ENCODE measurements around the gene SFSWAP. TPM values are rescaled to one million over a fixed set of nuclear protein-coding genes. Genes with fewer than 3 reads are reported as not detected.
"Not testable (repeated sequence)": the region's sequence is repeated elsewhere in the genome, so short reads cannot be mapped to it uniquely, and the experiment has no call there.

The SFSWAP gene
- total RNA-seq, 1 experiment from 2014 or later, result 48.1 TPM

GRCh38 chr12:131743410-131743809, 32.5 kb downstream of the SFSWAP start:
- H2AFZ ChIP-seq (ENCODE audit: low read length); H3K79me2 ChIP-seq (ENCODE audit: insufficient read depth, low read length); H3K4ac ChIP-seq (ENCODE audit: low read depth, low read length); H3K4me1 Mint-ChIP-seq; H2BK120ac ChIP-seq (ENCODE audit: low read depth, low read length, poor library complexity, severe bottlenecking); H3K23me2 ChIP-seq (ENCODE audit: insufficient read length, low read depth, low read length, poor library complexity, severe bottlenecking); H2BK15ac ChIP-seq (ENCODE audit: low read depth, low read length); H2BK20ac ChIP-seq (ENCODE audit: low read depth, low read length, poor library complexity, severe bottlenecking); H3K4me1 ChIP-seq (ENCODE audit: insufficient read depth, low read length); H3K23ac ChIP-seq (ENCODE audit: insufficient read length, low read depth, low read length); H2AK5ac ChIP-seq (ENCODE audit: insufficient read length, low read length); H2BK12ac ChIP-seq (ENCODE audit: insufficient read length, low read depth, low read length); H3K14ac ChIP-seq (ENCODE audit: insufficient read depth, low read length); H3K27me3 Mint-ChIP-seq (ENCODE audit: low read depth); H3K4me2 ChIP-seq (ENCODE audit: insufficient read depth, insufficient read length, low read length); H3T11ph ChIP-seq (ENCODE audit: low read length); H3K79me1 ChIP-seq (ENCODE audit: insufficient read depth, low read depth, low read length, poor library complexity, severe bottlenecking); H3K18ac ChIP-seq (ENCODE audit: insufficient read length, low read depth, low read length); H4K91ac ChIP-seq (ENCODE audit: insufficient read length, low read depth, low read length); H4K20me1 ChIP-seq (ENCODE audit: control insufficient read depth, insufficient read depth, insufficient read length); H3K9ac ChIP-seq (ENCODE audit: extremely low read depth, insufficient read length, low read length); H3K56ac ChIP-seq (ENCODE audit: insufficient read length, low read depth, low read length); H4K5ac ChIP-seq (ENCODE audit: insufficient read length, low read depth, low read length); H4K8ac ChIP-seq (replicated peaks; ENCODE audit: insufficient read length, low read depth, low read length); H3K27me3 ChIP-seq (ENCODE audit: insufficient read depth, low read length); H3K27ac Mint-ChIP-seq; H3K4me3 Mint-ChIP-seq; H2BK5ac ChIP-seq (ENCODE audit: insufficient read length, low read length); DNase-seq; H3K27ac ChIP-seq (ENCODE audit: insufficient read length, low read depth, low read length): not testable (repeated sequence)
- peaks cover 21% of the 10 kb centered on the region for H3K9me3 ChIP-seq (ENCODE audit: control insufficient read depth, low read depth, low read length)
- WGBS (ENCODE audit: extremely low coverage, insufficient read length, low lambda C conversion rate), result no CpG with 5 or more reads among the region's 8 CpGs
- Mint-ChIP-seq H3K9me3 (peaks cover 34 to 36% of the 10 kb centered on the region in 2 experiments), H3K36me3 (ENCODE audit: insufficient read depth in 1 of 3, low read depth in 3 of 3) (peaks cover 78 to 85% (median 80%) of the 10 kb centered on the region in 3 experiments)

- H3K79me2 ChIP-seq (ENCODE audit: insufficient read depth, low read length); H3K4me2 ChIP-seq (ENCODE audit: insufficient read depth, insufficient read length, low read length); H4K20me1 ChIP-seq (ENCODE audit: control insufficient read depth, insufficient read depth, insufficient read length); H4K5ac ChIP-seq (ENCODE audit: insufficient read length, low read depth, low read length); H3K23ac ChIP-seq (ENCODE audit: insufficient read length, low read depth, low read length); H3K56ac ChIP-seq (ENCODE audit: insufficient read length, low read depth, low read length); H2BK15ac ChIP-seq (ENCODE audit: low read depth, low read length); H2AK5ac ChIP-seq (ENCODE audit: insufficient read length, low read length); H2BK5ac ChIP-seq (ENCODE audit: insufficient read length, low read length); H3K27ac ChIP-seq (ENCODE audit: insufficient read length, low read depth, low read length); H2BK20ac ChIP-seq (ENCODE audit: low read depth, low read length, poor library complexity, severe bottlenecking); DNase-seq; H3K4me3 Mint-ChIP-seq; H3T11ph ChIP-seq (ENCODE audit: low read length); H3K4ac ChIP-seq (ENCODE audit: low read depth, low read length); H3K27me3 ChIP-seq (ENCODE audit: insufficient read depth, low read length); H2BK12ac ChIP-seq (ENCODE audit: insufficient read length, low read depth, low read length); H3K4me1 Mint-ChIP-seq; H2AFZ ChIP-seq (ENCODE audit: low read length); H3K9ac ChIP-seq (ENCODE audit: extremely low read depth, insufficient read length, low read length); H3K79me1 ChIP-seq (ENCODE audit: insufficient read depth, low read depth, low read length, poor library complexity, severe bottlenecking); H3K27ac Mint-ChIP-seq; H3K23me2 ChIP-seq (ENCODE audit: insufficient read length, low read depth, low read length, poor library complexity, severe bottlenecking); H3K27me3 Mint-ChIP-seq (ENCODE audit: low read depth); H4K8ac ChIP-seq (replicated peaks; ENCODE audit: insufficient read length, low read depth, low read length); H3K4me1 ChIP-seq (ENCODE audit: insufficient read depth, low read length); H4K91ac ChIP-seq (ENCODE audit: insufficient read length, low read depth, low read length); H2BK120ac ChIP-seq (ENCODE audit: low read depth, low read length, poor library complexity, severe bottlenecking); H3K14ac ChIP-seq (ENCODE audit: insufficient read depth, low read length); H3K18ac ChIP-seq (ENCODE audit: insufficient read length, low read depth, low read length): not testable (repeated sequence)
- H3K36me3 Mint-ChIP-seq (ENCODE audit: insufficient read depth in 1 of 3, low read depth in 3 of 3), result peaks cover 75 to 84% (median 80%) of the 10 kb centered on the region in 3 experiments
- peaks cover 34 to 36% of the 10 kb centered on the region in 2 experiments for H3K9me3 Mint-ChIP-seq
- WGBS (ENCODE audit: extremely low coverage, insufficient read length, low lambda C conversion rate), result no CpG with 5 or more reads among the region's 4 CpGs
- H3K9me3 ChIP-seq (ENCODE audit: control insufficient read depth, low read depth, low read length), result peaks cover 21% of the 10 kb centered on the region
Observed at GRCh38 chr12:131743880-131744279, 33.0 kb downstream of the SFSWAP start.

Measured in H9 (cell line).